B cell (primary cell): ENCODE data around the gene NUP85. TPM values are rescaled to one million over a fixed set of nuclear protein-coding genes. Genes with fewer than 3 reads are reported as not detected.

ENCODE experiments used
- ATAC-seq: fragments of 200-7000 bp; cut with Tn5 transposase; one replicate; pipeline ENCODE4 v1.10.0; 2021; ENCODE audit warnings: low read depth, mild to moderate bottlenecking, moderate number of reproducible peaks, moderate library complexity
- CTCF ChIA-PET: fragments of 350-600 bp; sonication (Branson Sonifier 250); formaldehyde crosslinking; loops from one replicate; lab custom pipeline; 2021; ENCODE audit warnings: antibody characterized with exemption, inconsistent platforms; lab: Charles Lee
- POLR2A ChIA-PET: fragments of 350-600 bp; sonication (Branson Sonifier 250); formaldehyde crosslinking; loops from one replicate; lab custom pipeline; 2021; ENCODE audit warnings: antibody characterized with exemption; lab: Charles Lee
- DNase-seq: peaks from one replicate; pipeline ENCODE4 v3.0.0; 2013
- H2AFZ ChIP-seq: 2 replicates; pipeline ENCODE4 v1.6.1; 2012; ENCODE audit warnings: mild to moderate bottlenecking, low read depth, low read length; ENCODE audit not compliant: insufficient read depth, poor library complexity, severe bottlenecking
- H3K27ac ChIP-seq, 2 donors: 1 replicate in 1 of 2; 2 replicates in 1 of 2; pipeline ENCODE4 v1.5.1; 2012 to 2013; ENCODE audit warnings: low read length in 2 of 2, mild to moderate bottlenecking in 2 of 2, moderate library complexity in 1 of 2
- H3K27me3 ChIP-seq, 4 experiments: fragments of 200-600 bp in 1 of 4; sonication (generic) in 1 of 4; replicated peaks in 1 of 4; 1 replicate in 2 of 4; 2 replicates in 2 of 4; pipeline versions ENCODE4 v1.6.1 to v1.7.0; 2013 to 2016; ENCODE audit warnings: low read length in 3 of 4, mild to moderate bottlenecking in 2 of 4, mixed read lengths in 1 of 4, moderate library complexity in 1 of 4; ENCODE audit not compliant: insufficient read depth in 4 of 4, control insufficient read depth in 3 of 4; ENCODE audit errors: control extremely low read depth in 1 of 4
- H3K36me3 ChIP-seq, 2 experiments: replicated peaks in 1 of 2; 1 replicate in 1 of 2; 2 replicates in 1 of 2; pipeline versions ENCODE4 v1.6.1 to v1.7.1; 2013; ENCODE audit warnings: low read length in 1 of 2; ENCODE audit not compliant: insufficient read depth in 2 of 2, control insufficient read depth in 1 of 2; ENCODE audit errors: control extremely low read depth in 1 of 2, extremely low read depth in 1 of 2
- H3K4me1 ChIP-seq, 2 donors: fragments of 200-600 bp in 1 of 2; sonication (generic) in 1 of 2; 1 replicate in 1 of 2; 2 replicates in 1 of 2; pipeline versions ENCODE4 v1.5.1 to v1.6.1; 2013 to 2017; ENCODE audit warnings: low read length in 2 of 2; ENCODE audit not compliant: control insufficient read depth in 2 of 2, insufficient read depth in 2 of 2
- H3K4me2 ChIP-seq: replicated peaks from 2 replicates; pipeline ENCODE3; 2012; ENCODE audit warnings: mild to moderate bottlenecking, low read depth, low read length; ENCODE audit not compliant: poor library complexity, severe bottlenecking
- H3K4me3 ChIP-seq, 5 experiments: fragments of 200-600 bp in 1 of 5; sonication (generic) in 1 of 5; 1 replicate in 3 of 5; 2 replicates in 2 of 5; pipeline versions ENCODE4 v1.5.1 to v1.7.0; 2011 to 2016; ENCODE audit warnings: low read length in 4 of 5, mild to moderate bottlenecking in 4 of 5, low read depth in 2 of 5, control low read depth in 1 of 5, moderate library complexity in 1 of 5; ENCODE audit not compliant: insufficient read depth in 1 of 5; ENCODE audit errors: control extremely low read depth in 1 of 5, extremely low read depth in 1 of 5
- H3K79me2 ChIP-seq: fragments of 200-600 bp; sonication (generic); one replicate; pipeline ENCODE4 v1.6.0; 2016; ENCODE audit warnings: low read length; ENCODE audit not compliant: control insufficient read depth, insufficient read depth
- H3K9ac ChIP-seq: fragments of 200-600 bp; sonication (generic); 2 replicates; pipeline ENCODE4 v1.6.1; 2017; ENCODE audit warnings: mild to moderate bottlenecking, low read length, moderate library complexity
- H3K9me3 ChIP-seq, 3 donors: one replicate each; pipeline versions ENCODE4 v1.6.1 to v1.7.1; 2013; ENCODE audit warnings: low read length in 2 of 3; ENCODE audit not compliant: control insufficient read depth in 2 of 3, insufficient read depth in 1 of 3; ENCODE audit errors: control extremely low read depth in 1 of 3
- H4K20me1 ChIP-seq: 2 replicates; pipeline ENCODE4 v1.6.0; 2012; ENCODE audit warnings: mild to moderate bottlenecking, low read length; ENCODE audit not compliant: insufficient read depth, control insufficient read depth, poor library complexity, severe bottlenecking
- H3K27ac Mint-ChIP-seq: one replicate; pipeline ENCODE4 v1.8.0; 2021; ENCODE audit warnings: mixed read lengths
- H3K27me3 Mint-ChIP-seq: one replicate; pipeline ENCODE4 v1.8.0; 2021; ENCODE audit warnings: mixed read lengths
- H3K4me1 Mint-ChIP-seq: one replicate; pipeline ENCODE4 v1.8.0; 2021; ENCODE audit warnings: mixed read lengths
- H3K4me3 Mint-ChIP-seq: one replicate; pipeline ENCODE4 v1.8.0; 2021; ENCODE audit warnings: mixed read lengths
- H3K9me3 Mint-ChIP-seq: one replicate; pipeline ENCODE4 v1.8.0; 2022; ENCODE audit warnings: mixed read lengths; ENCODE audit not compliant: insufficient read depth
- EZH2 ChIP-seq: IDR thresholded peaks from 2 replicates; pipeline ENCODE4 v1.6.1; 2012; ENCODE audit warnings: borderline replicate concordance, low read depth, mild to moderate bottlenecking, moderate library complexity, low read length; ENCODE audit not compliant: insufficient read depth, poor library complexity, severe bottlenecking
- WGBS: methylation state at CpG from one replicate; pipeline ENCODE4 v1.1.5; 2013; ENCODE audit warnings: missing lambda C conversion rate; ENCODE audit not compliant: insufficient coverage; 5-methylcytosine and 5-hydroxymethylcytosine counted together
- intact Hi-C: fragments of 100-400 bp; cut with micrococcal nuclease; formaldehyde crosslinking; loops from one replicate; pipeline ENCODE4 v1.10.0; 2022
- polyA plus RNA-seq: library from polyadenylated mRNA; depleted of rRNA; stranded (reverse); fragments of >200 nt; gene quantifications from 2 replicates; pipeline ENCODE4 v1.2.3, GENCODE V29; 2012
- total RNA-seq, 2 donors: library from RNA; stranded (reverse); fragments of 120-200 nt in 1 of 2; gene quantifications; 1 replicate in 1 of 2; 2 replicates in 1 of 2; pipeline versions ENCODE4 v1.2.3 to v1.2.4, GENCODE V29; 2013 to 2022
- TF ChIP-seq, protein P1 (sequence below): fragments of 200-600 bp; IDR thresholded peaks from one replicate; pipeline ENCODE4 v1.8.0; 2022; ENCODE audit warnings: antibody characterized with exemption, mild to moderate bottlenecking

NUP85 gene
- total and polyA plus RNA-seq, 2 donors (not counting 1 experiment from before 2014, with no cell fraction given) = 97.5 to 142 TPM

DNA sequence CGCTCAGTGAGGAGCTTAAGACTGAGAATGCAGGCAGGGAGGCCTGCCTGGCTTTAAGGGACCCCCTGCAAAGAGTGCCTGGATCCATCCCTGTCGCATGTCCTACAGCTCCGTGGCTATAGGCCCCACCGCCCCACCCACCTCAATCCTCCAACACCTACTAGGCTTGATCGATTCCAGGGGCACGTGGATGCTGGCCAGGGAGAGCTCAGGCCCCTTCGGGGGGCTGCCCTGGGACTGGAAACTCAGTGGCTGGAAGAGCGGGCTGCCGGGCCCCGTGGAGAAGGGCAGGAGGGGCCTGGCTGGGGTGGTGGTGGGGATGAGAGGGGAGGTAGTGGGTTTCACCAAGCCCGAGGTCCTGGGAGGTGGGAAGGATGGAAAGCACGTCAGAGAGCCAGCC lies 33.7 kb downstream of the NUP85 start:
- H3K79me2 ChIP-seq = peaks cover 3% of the 10 kb centered on the region
- WGBS = over 99% methylated on average over 10 of the region's 12 CpGs
- H4K20me1 ChIP-seq = no peaks in the 10 kb centered on the region
- no peak overlapping the region for H2AFZ ChIP-seq
- no peak overlapping the region for H3K27ac ChIP-seq
- Mint-ChIP-seq H3K27me3 (no peaks in the 10 kb centered on the region), H3K27ac (peak overlapping the region; percentile 92), H3K9me3 (no peaks in the 10 kb centered on the region), H3K4me1 (peaks cover 35% of the 10 kb centered on the region), H3K4me3 (no peak overlapping the region)
- H3K36me3 ChIP-seq = peaks cover 17 to 91% of the 10 kb centered on the region in 2 experiments
- H3K9me3 ChIP-seq = no peaks in the 10 kb centered on the region
- H3K4me2 ChIP-seq = no peak overlapping the region
- POLR2A ChIA-PET = interaction anchor here (0.7 kb wide), 1 partner anchor 59 kb away, joined by 6 read pairs; no protein-coding TSS in a partner anchor
- ATAC-seq = no peak
- no peaks in the 10 kb centered on the region for H3K27me3 ChIP-seq
- H3K4me3 ChIP-seq = no peak overlapping the region
- no peak overlapping the region for H3K9ac ChIP-seq
- intact Hi-C loops = no loop called here
- DNase-seq = no peak
- no peak for TF ChIP-seq EZH2
- TF ChIP-seq, protein P1, sequence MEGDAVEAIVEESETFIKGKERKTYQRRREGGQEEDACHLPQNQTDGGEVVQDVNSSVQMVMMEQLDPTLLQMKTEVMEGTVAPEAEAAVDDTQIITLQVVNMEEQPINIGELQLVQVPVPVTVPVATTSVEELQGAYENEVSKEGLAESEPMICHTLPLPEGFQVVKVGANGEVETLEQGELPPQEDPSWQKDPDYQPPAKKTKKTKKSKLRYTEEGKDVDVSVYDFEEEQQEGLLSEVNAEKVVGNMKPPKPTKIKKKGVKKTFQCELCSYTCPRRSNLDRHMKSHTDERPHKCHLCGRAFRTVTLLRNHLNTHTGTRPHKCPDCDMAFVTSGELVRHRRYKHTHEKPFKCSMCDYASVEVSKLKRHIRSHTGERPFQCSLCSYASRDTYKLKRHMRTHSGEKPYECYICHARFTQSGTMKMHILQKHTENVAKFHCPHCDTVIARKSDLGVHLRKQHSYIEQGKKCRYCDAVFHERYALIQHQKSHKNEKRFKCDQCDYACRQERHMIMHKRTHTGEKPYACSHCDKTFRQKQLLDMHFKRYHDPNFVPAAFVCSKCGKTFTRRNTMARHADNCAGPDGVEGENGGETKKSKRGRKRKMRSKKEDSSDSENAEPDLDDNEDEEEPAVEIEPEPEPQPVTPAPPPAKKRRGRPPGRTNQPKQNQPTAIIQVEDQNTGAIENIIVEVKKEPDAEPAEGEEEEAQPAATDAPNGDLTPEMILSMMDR = no peak
- CTCF ChIA-PET = interaction anchor here (0.6 to 3.8 kb wide), 15 partner anchors 9 to 281 kb away, joined by 3 to 25 read pairs (median 6); partner anchors contain the start of genes GGA3, MIF4GD and MRPS7
- H3K4me1 ChIP-seq = peaks cover 10 to 45% of the 10 kb centered on the region in 2 donors

GRCh38 chr17:75239778-75240393 lies 34.4 kb downstream of the NUP85 start:
- H3K9me3 ChIP-seq = no peaks in the 10 kb centered on the region
- no peaks in the 10 kb centered on the region for H4K20me1 ChIP-seq
- no peak overlapping the region for H3K4me2 ChIP-seq
- intact Hi-C loops = no loop called here
- peaks cover 3% of the 10 kb centered on the region for H3K79me2 ChIP-seq
- TF ChIP-seq EZH2 = no peak
- TF ChIP-seq, protein P1 = no peak
- H3K4me3 Mint-ChIP-seq = no peak overlapping the region
- CTCF ChIA-PET = interaction anchor here (0.5 to 3.8 kb wide), 15 partner anchors 10 to 282 kb away, joined by 3 to 25 read pairs (median 8); partner anchors contain the start of genes GGA3, MIF4GD and MRPS7
- no peak overlapping the region for H3K27ac ChIP-seq
- no peaks in the 10 kb centered on the region for H3K27me3 Mint-ChIP-seq
- H3K36me3 ChIP-seq = peaks cover 12 to 90% of the 10 kb centered on the region in 2 experiments
- ATAC-seq (no peak), DNase-seq (no peak)
- peak overlapping the region; percentile 67 for H3K27ac Mint-ChIP-seq
- no peak overlapping the region for H2AFZ ChIP-seq
- H3K4me1 Mint-ChIP-seq = peaks cover 40% of the 10 kb centered on the region
- no peak overlapping the region for H3K9ac ChIP-seq
- no peak overlapping the region for H3K4me3 ChIP-seq
- WGBS = 98% methylated on average over 23 of the region's 23 CpGs
- no peaks in the 10 kb centered on the region for H3K9me3 Mint-ChIP-seq
- peaks cover 13 to 51% of the 10 kb centered on the region in 2 donors for H3K4me1 ChIP-seq
- POLR2A ChIA-PET = interaction anchor here (0.7 kb wide), 1 partner anchor 60 kb away, joined by 6 read pairs; no protein-coding TSS in a partner anchor
- H3K27me3 ChIP-seq = no peaks in the 10 kb centered on the region
